Measurements from ENCODE around the gene RACGAP1. TPM values are rescaled to one million over a fixed set of nuclear protein-coding genes. Genes with fewer than 3 reads are reported as not detected.

Gene RACGAP1
- total and polyA plus RNA-seq, 2 of the 8 experiments (the other 6 are each of a cell fraction or from before 2014, with no cell fraction given): 18.0 to 66.3 TPM

GRCh38 chr12:49969027-49969426, 56.3 kb downstream of the RACGAP1 start (continued):
- TF ChIP-seq CHD7 (IDR thresholded peaks at IDR 0.05; ENCODE audit: insufficient replicate concordance, low read length) (no peak), EGR1 (IDR thresholded peaks at IDR 0.05; ENCODE audit: borderline replicate concordance, low read depth, low read length) (no peak), TAF1 (IDR thresholded peaks at IDR 0.05; ENCODE audit: low read depth, low read length) (no peak), FOSL1 (IDR thresholded peaks at IDR 0.05; ENCODE audit: insufficient read depth, low read depth, low read length) (no peak), SP4 (IDR thresholded peaks at IDR 0.05; ENCODE audit: low read length) (no peak), EP300 (IDR thresholded peaks at IDR 0.05; ENCODE audit: borderline replicate concordance in 1 of 2, low read depth in 2 of 2, low read length in 2 of 2) (no peak), CBX8 (IDR thresholded peaks at IDR 0.05; ENCODE audit: borderline replicate concordance, low read depth, low read length) (no peak), RXRA (IDR thresholded peaks at IDR 0.05; ENCODE audit: insufficient read depth, low read depth, low read length) (no peak), PHF8 (conservative IDR thresholded peaks at IDR 0.05; ENCODE audit: low read depth, low read length) (no peak), HDAC6 (IDR thresholded peaks at IDR 0.05; ENCODE audit: low read depth, low read length) (no peak), SP1 (IDR thresholded peaks at IDR 0.05; ENCODE audit: low read depth, low read length) (no peak)
